ENCODE results near the gene LFNG.

Gene LFNG

GRCh38 chr7:2518737-2519118 is 846 bp upstream of the LFNG start:
- DNase-seq: peak; percentile 72

- no peak for DNase-seq
Observed at GRCh38 chr7:2520131-2520760, 672 bp downstream of the LFNG start.

GRCh38 chr7:2520761-2521290 is 1.3 kb downstream of the LFNG start:
- DNase-seq: no peak

GRCh38 chr7:2521341-2521745 is 1.8 kb downstream of the LFNG start:
- DNase-seq: no peak

GRCh38 chr7:2521952-2522591 is 2.5 kb downstream of the LFNG start:
- peak; percentile 66 for DNase-seq

- no peak for DNase-seq
Observed at GRCh38 chr7:2522780-2523433, 3.3 kb downstream of the LFNG start.

GRCh38 chr7:2523461-2523936 is 3.9 kb downstream of the LFNG start:
- DNase-seq: no peak

GRCh38 chr7:2523941-2524807 is 4.6 kb downstream of the LFNG start:
- DNase-seq: peak; percentile 68

- DNase-seq: no peak
Observed at GRCh38 chr7:2524808-2525657, 5.5 kb downstream of the LFNG start.

GRCh38 chr7:2525658-2526630 is 6.4 kb downstream of the LFNG start:
- DNase-seq: no peak

GRCh38 chr7:2526659-2527504 is 7.3 kb downstream of the LFNG start:
- no peak for DNase-seq

GRCh38 chr7:2527505-2528467 is 8.2 kb downstream of the LFNG start:
- no peak for DNase-seq

GRCh38 chr7:2528481-2529095 is 9.0 kb downstream of the LFNG start:
- peak; percentile 22 for DNase-seq

GRCh38 chr7:2529161-2530070 is 9.8 kb downstream of the LFNG start:
- DNase-seq: peak; percentile 55

GRCh38 chr7:2530071-2530987 is 10.8 kb downstream of the LFNG start:
- peak; percentile 45 for DNase-seq

All from right hindlimb (tissue), 1 donor.